LNCAP (cell line): ENCODE data around the gene SLC26A8.

Source experiments
- CTCF ChIP-seq: fragments of 450-650 bp; IDR thresholded peaks from 2 replicates; pipeline ENCODE4 v1.5.1; 2017; ENCODE audit warnings: mild to moderate bottlenecking

Gene SLC26A8

GRCh38 chr6:36050305-36050704 is 25.9 kb upstream of the SLC26A8 start:
- TF ChIP-seq CTCF = no peak

DNA sequence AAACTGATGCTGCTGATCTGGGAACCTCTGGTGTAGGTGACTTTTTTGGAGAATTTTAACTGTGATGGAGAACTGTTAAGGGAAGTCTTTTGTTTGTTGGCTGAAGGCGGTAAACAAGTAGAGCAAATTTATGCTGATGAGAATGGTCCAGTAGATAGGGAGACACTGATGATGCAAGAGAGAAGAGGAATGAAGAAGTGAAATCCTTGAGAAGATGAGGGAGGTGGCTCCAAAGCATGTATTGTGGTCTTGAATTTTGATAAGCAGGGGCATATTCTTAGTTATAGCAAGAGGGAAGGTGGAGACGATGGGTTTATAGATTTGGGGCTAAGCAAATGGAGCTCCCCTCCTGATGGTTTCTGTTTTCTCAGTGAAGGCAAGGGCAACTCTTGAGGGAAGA is 25.1 kb upstream of the SLC26A8 start:
- TF ChIP-seq CTCF = no peak

DNA sequence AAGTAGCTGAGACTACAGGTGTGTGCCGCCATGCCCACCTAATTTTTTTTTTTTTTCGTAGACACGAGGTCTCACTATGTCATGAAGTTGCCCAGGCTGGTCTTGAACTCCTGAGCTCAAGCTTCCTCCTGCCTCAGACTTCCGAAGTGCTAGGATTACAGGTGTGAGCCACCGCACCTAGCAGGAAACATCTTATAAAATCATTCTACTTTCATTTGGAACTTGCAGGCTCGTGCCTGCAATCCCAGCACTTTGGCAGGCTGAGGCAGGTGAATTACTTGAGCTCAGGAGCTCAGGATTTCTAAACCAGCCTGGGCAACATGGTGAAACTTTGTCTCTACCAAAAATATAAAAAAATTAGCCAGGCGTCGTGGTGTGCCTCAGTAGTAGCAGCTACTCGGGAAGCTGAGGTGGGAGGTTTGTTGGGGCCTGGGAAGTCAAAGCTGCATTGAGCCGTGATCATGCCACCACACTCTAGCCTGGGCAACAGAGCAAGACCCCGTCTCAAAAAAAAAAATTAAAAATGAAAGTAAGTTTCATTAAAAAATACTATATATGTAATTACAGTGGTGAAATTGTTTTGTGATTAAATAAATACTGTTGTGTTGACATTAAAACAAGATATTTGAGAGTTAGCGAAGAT is 18.3 kb upstream of the SLC26A8 start:
- no peak for TF ChIP-seq CTCF

DNA sequence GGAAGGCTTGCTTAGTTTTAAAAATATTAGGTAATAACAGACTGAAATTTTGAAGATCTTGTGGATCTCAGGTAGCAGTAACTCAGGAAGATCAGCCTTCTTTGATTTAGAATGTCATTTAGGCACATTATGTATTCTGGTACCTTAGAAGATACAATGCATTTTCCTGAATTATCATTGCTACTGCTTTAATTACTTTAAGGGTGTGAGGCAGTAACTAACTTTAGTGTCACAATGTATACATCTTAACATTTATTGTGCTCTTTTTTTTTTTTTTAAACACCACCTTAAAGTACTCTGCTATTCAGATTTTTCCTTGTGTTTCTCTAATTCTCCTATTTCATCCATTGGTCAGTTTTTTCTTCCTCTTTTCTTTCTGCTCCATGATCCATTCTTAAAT is 16.5 kb upstream of the SLC26A8 start:
- TF ChIP-seq CTCF = no peak

GRCh38 chr6:36039112-36039511 is 14.7 kb upstream of the SLC26A8 start:
- TF ChIP-seq CTCF = no peak

DNA sequence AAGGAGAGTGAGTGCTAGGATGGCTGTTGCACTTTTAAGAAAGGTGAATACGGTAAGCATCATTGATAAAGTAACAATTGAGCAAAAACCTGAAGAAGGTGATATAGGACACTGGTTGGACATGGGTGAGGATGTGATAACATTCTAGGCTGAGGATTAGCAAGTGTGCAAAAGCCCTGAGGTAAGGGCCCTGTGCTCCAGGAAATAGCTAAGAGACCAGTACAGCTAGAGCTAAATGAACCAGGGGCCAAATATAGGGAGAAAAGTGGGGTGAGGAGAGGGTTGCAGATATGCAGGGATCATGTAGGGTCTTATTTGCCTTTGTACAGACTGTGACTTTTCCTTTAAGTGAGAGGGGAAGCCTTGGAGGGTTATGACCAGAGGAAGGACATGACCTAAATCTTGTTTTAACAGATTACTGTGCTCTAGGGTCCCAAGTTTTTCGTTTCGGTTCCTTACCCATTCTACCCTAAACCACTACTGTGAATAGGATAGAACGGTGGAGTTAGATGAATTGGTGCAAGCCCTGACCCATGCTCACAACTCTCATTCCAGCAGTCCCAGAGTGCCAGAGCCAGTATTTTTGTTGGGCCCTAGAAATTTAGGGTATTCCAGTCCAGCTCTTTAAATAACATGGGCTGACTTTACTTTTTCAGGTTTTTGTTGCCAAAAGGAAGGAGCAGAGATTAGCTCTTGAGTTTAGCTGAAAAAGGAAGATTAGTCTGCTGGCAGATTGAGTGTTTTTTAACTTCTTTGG is 13.9 kb upstream of the SLC26A8 start:
- no peak for TF ChIP-seq CTCF

GRCh38 chr6:36035225-36035624 is 10.8 kb upstream of the SLC26A8 start:
- TF ChIP-seq CTCF = no peak
